ENCODE data around the gene RNF181.
A peak's percentile ranks its signal among the peaks of the same experiment; 100 is the strongest.
"Not testable (repeated sequence)": the region's sequence is repeated elsewhere in the genome, so short reads cannot be mapped to it uniquely, and the experiment has no call there.

The RNF181 gene

GRCh38 chr2:85577386-85578242 is 17.9 kb upstream of the RNF181 start, which contains the start of gene VAMP8:
Gene VAMP8, plus strand, starts transcription at chr2:85577586. Its CDS starts 61 bp downstream, at chr2:85577647.
- DNase-seq (ENCODE audit: low spot score): peak; percentile 61

DNA sequence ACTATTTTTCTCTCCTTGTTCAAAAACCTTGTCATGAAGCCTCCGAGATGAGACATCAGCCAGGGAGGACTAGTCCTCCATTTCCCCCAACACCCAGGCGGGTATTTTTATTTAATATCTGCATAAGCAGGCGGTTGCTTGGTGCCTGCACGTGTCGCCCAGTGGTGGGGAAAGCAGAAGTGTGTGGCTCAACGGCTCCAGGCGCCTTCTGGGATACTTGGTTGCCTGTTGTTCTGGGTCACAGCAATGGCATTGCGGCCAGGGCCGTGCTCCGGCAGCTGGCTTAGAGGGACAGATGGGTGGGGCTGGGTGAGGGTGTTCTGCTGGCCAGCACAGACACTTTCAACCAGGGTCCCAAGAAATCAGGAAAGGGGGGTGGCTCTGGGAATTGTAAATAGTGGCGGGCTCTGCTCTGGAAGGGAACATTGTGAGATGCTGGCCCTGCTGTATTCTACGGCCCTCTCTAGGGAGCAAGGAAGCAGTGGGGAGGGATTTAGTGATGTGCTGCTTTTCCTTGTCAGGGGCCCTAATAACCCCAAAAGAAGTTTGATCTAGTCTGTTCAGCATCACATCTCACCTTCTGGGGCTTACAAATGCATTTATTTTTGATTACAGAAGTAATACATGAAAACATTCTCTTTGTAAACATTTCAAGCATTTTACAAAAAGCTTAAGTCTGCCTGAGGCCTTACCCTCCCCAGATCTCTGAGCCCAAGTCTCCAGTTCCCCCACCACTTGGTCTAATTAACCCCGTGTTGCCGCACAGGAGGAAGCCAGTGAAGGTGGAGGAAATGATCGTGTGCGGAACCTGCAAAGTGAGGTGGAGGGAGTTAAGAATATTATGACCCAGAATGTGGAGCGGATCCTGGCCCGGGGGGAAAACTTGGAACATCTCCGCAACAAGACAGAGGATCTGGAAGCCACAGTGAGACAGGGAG is 17.0 kb upstream of the RNF181 start:
- peak; percentile 79 for DNase-seq (ENCODE audit: low spot score)

DNA sequence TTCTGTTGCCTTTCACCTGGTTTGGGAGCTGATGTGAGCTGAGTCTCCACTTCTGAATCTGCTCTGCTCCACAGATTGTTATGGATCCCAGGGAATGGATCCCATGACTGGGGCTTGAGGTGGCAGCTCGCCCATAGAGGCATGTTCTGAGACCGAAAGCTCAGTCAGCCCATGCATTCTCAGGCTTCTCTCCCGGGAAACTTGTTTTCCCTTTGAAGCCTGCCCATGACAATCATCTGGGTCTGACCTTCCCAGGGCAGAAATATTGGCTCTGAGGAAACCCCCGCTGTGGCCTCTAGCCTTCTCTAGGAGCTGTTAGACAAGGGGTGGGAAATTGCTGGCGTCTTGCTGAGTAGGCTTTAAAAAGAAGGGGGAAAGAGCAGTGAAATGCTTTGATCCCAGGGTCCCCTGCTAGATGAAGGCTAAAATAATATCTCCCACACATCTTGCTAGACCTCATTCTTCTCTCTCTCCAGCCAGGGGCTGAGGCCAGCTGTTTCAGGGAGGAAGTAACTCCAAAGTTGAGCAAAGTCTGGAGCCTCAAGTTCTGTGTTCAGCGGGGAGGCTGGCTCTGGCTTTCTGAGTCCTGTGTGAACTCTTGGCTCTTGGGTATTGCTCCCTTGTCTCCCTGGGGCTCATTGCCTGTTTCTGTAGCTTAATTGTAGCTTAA is 16.1 kb upstream of the RNF181 start:
- peak; percentile 43 for DNase-seq (ENCODE audit: low spot score)

GRCh38 chr2:85580206-85580605 is 15.3 kb upstream of the RNF181 start:
- no peak for DNase-seq (ENCODE audit: low spot score)

GRCh38 chr2:85582492-85582891 is 13.1 kb upstream of the RNF181 start:
- no peak for DNase-seq (ENCODE audit: low spot score)

DNA sequence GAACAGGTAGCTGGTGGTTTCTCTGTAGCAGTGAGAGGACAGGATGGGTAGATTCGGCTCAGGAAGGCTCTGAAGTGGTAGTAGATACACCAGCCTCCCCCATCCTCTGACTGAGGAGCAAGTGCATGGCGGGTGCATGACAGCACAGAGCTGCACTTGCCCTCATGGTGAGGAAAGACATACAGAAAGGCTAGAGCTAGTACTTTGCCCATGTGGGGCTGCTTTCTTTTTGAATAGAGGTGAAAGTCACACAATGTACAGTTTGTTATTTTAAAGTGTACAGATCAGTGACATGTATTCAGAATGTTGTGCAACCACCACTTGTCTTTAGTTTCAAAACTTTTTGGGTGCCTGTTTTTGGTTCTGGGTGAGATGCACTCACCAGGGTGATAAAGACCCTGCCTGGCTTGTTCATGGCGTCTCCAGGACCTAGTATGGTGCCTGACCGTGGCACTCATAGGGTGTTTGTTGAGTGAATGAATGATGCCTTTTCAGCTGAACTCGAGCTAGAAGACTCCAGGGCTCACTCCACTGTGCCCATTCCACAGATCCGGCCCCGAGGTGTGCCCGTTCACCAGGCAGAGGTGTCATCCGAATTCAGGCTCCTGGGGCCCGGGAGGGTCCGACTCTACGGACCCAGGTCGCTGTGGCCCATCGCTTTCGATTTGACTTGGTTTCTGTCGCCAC is 11.7 kb upstream of the RNF181 start:
- DNase-seq (ENCODE audit: low spot score): no peak

DNA sequence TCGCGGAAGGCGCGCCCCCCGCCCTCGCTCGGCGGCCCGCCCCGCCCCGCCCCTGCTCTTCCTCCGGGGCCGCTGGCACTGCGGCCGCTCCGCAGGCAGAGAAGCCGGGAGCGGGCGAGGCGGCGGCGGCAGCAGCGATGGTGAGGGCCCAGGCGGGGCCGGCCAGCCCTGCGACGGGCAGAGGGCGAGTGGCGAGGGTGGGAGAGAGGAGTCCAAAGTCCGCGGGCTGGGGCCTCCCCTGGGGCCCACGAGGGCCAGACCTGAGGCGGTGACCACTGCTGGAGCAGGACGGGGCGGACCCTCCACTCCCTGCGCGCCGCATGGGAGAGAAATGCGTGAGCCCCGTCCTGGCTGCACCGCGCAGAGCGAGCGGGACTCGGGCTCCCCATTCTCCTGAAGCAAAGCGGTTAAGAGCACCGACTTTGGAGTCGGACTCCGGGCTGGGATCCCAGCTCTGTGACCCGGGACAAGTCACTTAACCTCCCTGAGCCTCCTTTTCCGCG is 11.1 kb upstream of the RNF181 start, which contains the start of gene VAMP5:
VAMP5 (plus strand) TSS at position 78 of the 503 bp plus-strand sequence; CDS start at position 138, 60 bp downstream.
- no peak for DNase-seq (ENCODE audit: low spot score)

GRCh38 chr2:85584857-85585780 is 10.4 kb upstream of the RNF181 start:
- no peak for DNase-seq (ENCODE audit: low spot score)

GRCh38 chr2:85585781-85586105 is 9.8 kb upstream of the RNF181 start:
- DNase-seq (ENCODE audit: low spot score): no peak

- no peak for DNase-seq (ENCODE audit: low spot score)
These were observed 7.3 kb upstream of the RNF181 start for GRCh38 chr2:85588236-85588635.

GRCh38 chr2:85588645-85589044 is 6.9 kb upstream of the RNF181 start:
- no peak for DNase-seq (ENCODE audit: low spot score)

DNA sequence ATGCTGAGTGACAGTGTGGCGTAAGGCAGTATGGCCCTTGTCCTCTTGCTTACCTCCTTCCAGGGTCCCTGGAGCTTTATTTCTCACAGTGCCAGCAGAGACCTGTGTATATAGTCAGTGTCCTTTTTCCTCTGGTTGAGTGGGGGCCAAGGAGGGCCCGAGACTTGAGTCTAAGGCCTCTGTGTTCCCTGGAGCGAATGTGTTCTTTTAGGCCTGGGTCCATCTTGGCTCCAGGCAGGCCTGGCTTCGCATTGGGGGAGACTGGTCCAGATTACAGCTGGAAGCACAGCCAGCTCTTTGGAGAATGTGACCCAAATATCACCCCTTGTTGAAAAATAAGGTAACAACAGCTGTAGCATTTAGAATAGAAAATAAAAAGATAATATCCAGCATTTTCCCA is 6.4 kb upstream of the RNF181 start:
- DNase-seq (ENCODE audit: low spot score): no peak

DNA sequence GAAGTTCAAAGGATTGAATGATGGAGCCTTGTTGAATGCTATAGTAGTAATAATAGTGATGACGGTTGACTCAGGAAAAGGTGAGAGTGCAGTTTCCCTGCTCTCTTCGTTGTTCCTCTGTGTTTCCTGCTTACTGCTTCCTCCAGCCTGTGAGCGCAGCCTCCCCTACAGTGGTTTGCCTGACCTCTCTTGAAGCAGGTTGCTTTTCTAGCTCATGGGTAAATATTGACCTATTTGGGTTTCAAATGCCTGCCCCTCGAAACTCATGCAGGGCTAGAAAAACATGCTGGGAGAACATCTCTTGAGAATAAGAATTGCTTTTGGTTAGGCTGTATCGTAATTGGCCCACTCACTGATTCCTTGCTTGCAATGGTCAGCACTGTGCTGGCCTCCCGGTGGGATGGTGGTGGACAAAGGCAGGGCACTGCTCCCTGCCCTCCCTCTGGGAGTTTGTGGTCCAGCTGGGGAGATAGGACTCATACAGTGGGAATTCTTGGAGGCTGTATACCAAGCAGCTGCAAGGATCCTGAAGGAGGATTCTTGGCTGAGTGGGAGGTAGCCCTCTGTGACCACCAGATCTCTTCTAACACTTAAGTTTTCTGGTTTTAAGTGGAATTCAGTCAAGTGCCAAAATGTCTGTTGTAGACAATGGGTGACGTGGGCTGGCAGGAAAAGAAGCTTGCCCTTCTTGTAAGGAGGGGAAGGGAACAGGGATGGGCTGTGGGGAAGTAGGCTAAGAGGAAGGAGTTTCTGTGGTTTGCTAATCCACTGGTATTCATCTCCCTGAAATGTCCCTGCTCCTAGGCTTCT is 5.4 kb upstream of the RNF181 start:
- no peak for DNase-seq (ENCODE audit: low spot score)

DNA sequence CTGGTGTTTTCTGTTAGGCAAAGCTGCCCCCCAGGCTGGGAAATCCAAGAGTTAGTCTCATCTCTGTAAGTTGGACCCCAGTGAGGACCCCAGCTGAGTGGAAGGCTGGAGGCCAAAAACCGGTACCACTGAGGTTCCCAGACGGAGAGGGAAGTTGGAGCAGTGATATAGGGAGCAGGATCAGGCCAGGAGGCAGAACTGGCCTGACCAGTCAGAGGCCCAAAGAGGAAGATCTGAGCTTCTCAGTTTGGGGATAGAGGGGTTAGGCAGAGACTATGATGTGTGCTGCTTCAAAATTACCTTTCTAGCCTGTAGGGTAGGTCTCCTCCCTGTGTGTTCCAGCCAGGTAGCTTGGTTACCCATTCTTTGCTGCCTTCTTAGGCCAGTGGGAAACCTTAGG is 4.6 kb upstream of the RNF181 start:
- no peak for DNase-seq (ENCODE audit: low spot score)

- DNase-seq (ENCODE audit: low spot score): no peak
These were observed 4.0 kb upstream of the RNF181 start for GRCh38 chr2:85591563-85591962.

GRCh38 chr2:85592299-85592698 is 3.2 kb upstream of the RNF181 start:
- DNase-seq (ENCODE audit: low spot score): not testable (repeated sequence)

GRCh38 chr2:85593023-85593422 is 2.5 kb upstream of the RNF181 start:
- DNase-seq (ENCODE audit: low spot score): no peak

- no peak for DNase-seq (ENCODE audit: low spot score)
These were observed 737 bp upstream of the RNF181 start for GRCh38 chr2:85594715-85595300.

GRCh38 chr2:85596026-85596333 is 435 bp downstream of the RNF181 start:
- peak; percentile 37 for DNase-seq (ENCODE audit: low spot score)
